Measurements from ENCODE around the gene RPP14. TPM values are rescaled to one million over a fixed set of nuclear protein-coding genes. Genes with fewer than 3 reads are reported as not detected.
"Not testable (repeated sequence)": the region's sequence is repeated elsewhere in the genome, so short reads cannot be mapped to it uniquely, and the experiment has no call there.

RPP14 gene
- 13.3 and 16.0 TPM in 2 replicates for total RNA-seq
- 9.2 TPM for polyA plus RNA-seq (2012)

- peak; percentile 98 for DNase-seq (ENCODE audit: low read depth)
Measured at GRCh38 chr3:58305882-58306711, at the start of gene RPP14, which contains the start of gene HTD2. TSS of gene RPP14 (plus strand) at chr3:58306245. CDS start at chr3:58310330, 4,085 bp downstream. TSS of gene HTD2 (plus strand) at chr3:58306520. CDS start at chr3:58317614, 11,094 bp downstream.

GRCh38 chr3:58256511-58256910 lies 49.5 kb upstream of the RPP14 start:
- no peak for DNase-seq (ENCODE audit: low read depth)

- DNase-seq (ENCODE audit: low read depth), result no peak
Measured at GRCh38 chr3:58258392-58259055, 47.5 kb upstream of the RPP14 start.

GRCh38 chr3:58260261-58260731 lies 45.7 kb upstream of the RPP14 start:
- peak; percentile 90 for DNase-seq (ENCODE audit: low read depth)

- peak; percentile 93 for DNase-seq (ENCODE audit: low read depth)
Measured at GRCh38 chr3:58260733-58261132, 45.3 kb upstream of the RPP14 start.

GRCh38 chr3:58261954-58262666 lies 43.9 kb upstream of the RPP14 start:
- no peak for DNase-seq (ENCODE audit: low read depth)

- DNase-seq (ENCODE audit: low read depth), result peak; percentile 6
Measured at GRCh38 chr3:58266577-58266976, 39.5 kb upstream of the RPP14 start.

- not testable (repeated sequence) for DNase-seq (ENCODE audit: low read depth)
Measured at GRCh38 chr3:58267543-58267942, 38.5 kb upstream of the RPP14 start.

- DNase-seq (ENCODE audit: low read depth), result no peak
Measured at GRCh38 chr3:58269356-58269755, 36.7 kb upstream of the RPP14 start.

GRCh38 chr3:58270485-58270884 lies 35.6 kb upstream of the RPP14 start:
- DNase-seq (ENCODE audit: low read depth), result no peak

GRCh38 chr3:58271901-58272501 lies 34.0 kb upstream of the RPP14 start:
- DNase-seq (ENCODE audit: low read depth), result peak; percentile 67

- peak; percentile 9 for DNase-seq (ENCODE audit: low read depth)
Measured at GRCh38 chr3:58272891-58273290, 33.2 kb upstream of the RPP14 start.

GRCh38 chr3:58273362-58273761 lies 32.7 kb upstream of the RPP14 start:
- not testable (repeated sequence) for DNase-seq (ENCODE audit: low read depth)

GRCh38 chr3:58274027-58274614 lies 31.9 kb upstream of the RPP14 start:
- DNase-seq (ENCODE audit: low read depth), result no peak

- no peak for DNase-seq (ENCODE audit: low read depth)
Measured at GRCh38 chr3:58281069-58281468, 25.0 kb upstream of the RPP14 start.

GRCh38 chr3:58285334-58285733 lies 20.7 kb upstream of the RPP14 start:
- no peak for DNase-seq (ENCODE audit: low read depth)

- DNase-seq (ENCODE audit: low read depth), result no peak
Measured at GRCh38 chr3:58287354-58287753, 18.7 kb upstream of the RPP14 start.

- peak; percentile 89 for DNase-seq (ENCODE audit: low read depth)
Measured at GRCh38 chr3:58288011-58288728, 17.9 kb upstream of the RPP14 start.

GRCh38 chr3:58288964-58289613 lies 17.0 kb upstream of the RPP14 start:
- not testable (repeated sequence) for DNase-seq (ENCODE audit: low read depth)

- not testable (repeated sequence) for DNase-seq (ENCODE audit: low read depth)
Measured at GRCh38 chr3:58290446-58290845, 15.6 kb upstream of the RPP14 start.
